ENCODE data around the gene USP34. TPM values are rescaled to one million over a fixed set of nuclear protein-coding genes. Genes with fewer than 3 reads are reported as not detected.

USP34 gene
- total and polyA plus RNA-seq, 5 donors from 2014 or later, result 16.6 to 197 (median 17.7) TPM

- Mint-ChIP-seq H3K36me3 (peaks cover 69% of the 10 kb centered on the region), H3K4me1 (peaks cover 14 to 27% (median 17%) of the 10 kb centered on the region in 4 donors), H3K27me3 (no peaks in the 10 kb centered on the region), H3K9me3 (peaks cover 0 to 4% (median 0%) of the 10 kb centered on the region in 7 donors), H3K27ac (peak overlapping the region in 1 of 3 donors; percentile 41), H3K4me3 (no peak overlapping the region)
- Histone ChIP-seq H3K4me3 (ENCODE audit: low read depth, low read length) (no peak overlapping the region), H3K36me3 (ENCODE audit: control insufficient read depth, insufficient read depth, low read length) (peaks cover 67% of the 10 kb centered on the region), H3K9me3 (ENCODE audit: control insufficient read depth in 2 of 2, low read length in 2 of 2) (no peaks in the 10 kb centered on the region), H3K27me3 (ENCODE audit: control insufficient read depth, insufficient read depth, low read length) (no peaks in the 10 kb centered on the region), H3K4me1 (ENCODE audit: control insufficient read depth, insufficient read depth, low read length, poor library complexity, severe bottlenecking) (no peaks in the 10 kb centered on the region), H3K27ac (ENCODE audit: insufficient read depth, low read length, poor library complexity, severe bottlenecking) (no peak overlapping the region)
- no peak for DNase-seq
- ATAC-seq (ENCODE audit: low read depth in 2 of 2), result no peak
These were observed 91.4 kb downstream of the USP34 start for GRCh38 chr2:61379521-61379920.

- no peak for DNase-seq
- H3K36me3 Mint-ChIP-seq, result peaks cover 78% of the 10 kb centered on the region
- H3K9me3 ChIP-seq (ENCODE audit: control insufficient read depth in 2 of 2, low read length in 2 of 2), result no peaks in the 10 kb centered on the region
These were observed 92.6 kb downstream of the USP34 start for GRCh38 chr2:61378281-61378680.

GRCh38 chr2:61377046-61377445 lies 93.8 kb downstream of the USP34 start:
- H3K27ac Mint-ChIP-seq, result no peak overlapping the region
- peaks cover 8 to 28% (median 23%) of the 10 kb centered on the region in 4 donors for H3K4me1 Mint-ChIP-seq
- Histone ChIP-seq H3K4me3 (ENCODE audit: low read depth, low read length) (no peak overlapping the region), H3K36me3 (ENCODE audit: control insufficient read depth, insufficient read depth, low read length) (peaks cover 79% of the 10 kb centered on the region), H3K27me3 (ENCODE audit: control insufficient read depth, insufficient read depth, low read length) (no peaks in the 10 kb centered on the region), H3K27ac (ENCODE audit: insufficient read depth, low read length, poor library complexity, severe bottlenecking) (no peak overlapping the region), H3K9me3 (ENCODE audit: control insufficient read depth in 2 of 2, low read length in 2 of 2) (no peaks in the 10 kb centered on the region), H3K4me1 (ENCODE audit: control insufficient read depth, insufficient read depth, low read length, poor library complexity, severe bottlenecking) (no peaks in the 10 kb centered on the region)
- H3K27me3 Mint-ChIP-seq, result no peaks in the 10 kb centered on the region
- ATAC-seq (ENCODE audit: low read depth in 2 of 2), result no peak
- H3K9me3 Mint-ChIP-seq, result peaks cover 0 to 4% (median 0%) of the 10 kb centered on the region in 7 donors
- DNase-seq, result no peak
- H3K4me3 Mint-ChIP-seq, result no peak overlapping the region
- peaks cover 77% of the 10 kb centered on the region for H3K36me3 Mint-ChIP-seq

More at GRCh38 chr2:61378281-61378680, 92.6 kb downstream of the USP34 start:
- H3K4me1 ChIP-seq (ENCODE audit: control insufficient read depth, insufficient read depth, low read length, poor library complexity, severe bottlenecking), result no peaks in the 10 kb centered on the region
- no peak overlapping the region for H3K4me3 ChIP-seq (ENCODE audit: low read depth, low read length)
- no peak for ATAC-seq (ENCODE audit: low read depth in 2 of 2)
- no peaks in the 10 kb centered on the region for H3K27me3 ChIP-seq (ENCODE audit: control insufficient read depth, insufficient read depth, low read length)
- no peaks in the 10 kb centered on the region for H3K27me3 Mint-ChIP-seq
- H3K9me3 Mint-ChIP-seq, result peaks cover 0 to 4% (median 0%) of the 10 kb centered on the region in 7 donors
- H3K36me3 ChIP-seq (ENCODE audit: control insufficient read depth, insufficient read depth, low read length), result peaks cover 78% of the 10 kb centered on the region
- no peak overlapping the region for H3K27ac Mint-ChIP-seq
- H3K4me3 Mint-ChIP-seq, result no peak overlapping the region
- H3K27ac ChIP-seq (ENCODE audit: insufficient read depth, low read length, poor library complexity, severe bottlenecking), result no peak overlapping the region
- peaks cover 14 to 32% (median 23%) of the 10 kb centered on the region in 4 donors for H3K4me1 Mint-ChIP-seq

- H3K27ac ChIP-seq (ENCODE audit: insufficient read depth, low read length, poor library complexity, severe bottlenecking), result no peak overlapping the region
- Mint-ChIP-seq H3K4me1 (peaks cover under 1 to 23% (median 22%) of the 10 kb centered on the region in 4 donors), H3K36me3 (peaks cover 70% of the 10 kb centered on the region), H3K4me3 (no peak overlapping the region), H3K27ac (no peak overlapping the region), H3K9me3 (peaks cover 0 to 4% (median 0%) of the 10 kb centered on the region in 7 donors), H3K27me3 (no peaks in the 10 kb centered on the region)
- H3K27me3 ChIP-seq (ENCODE audit: control insufficient read depth, insufficient read depth, low read length), result no peaks in the 10 kb centered on the region
- no peak for ATAC-seq (ENCODE audit: low read depth in 2 of 2)
- H3K36me3 ChIP-seq (ENCODE audit: control insufficient read depth, insufficient read depth, low read length), result peaks cover 79% of the 10 kb centered on the region
- DNase-seq, result no peak
- no peak overlapping the region for H3K4me3 ChIP-seq (ENCODE audit: low read depth, low read length)
- no peaks in the 10 kb centered on the region for H3K9me3 ChIP-seq (ENCODE audit: control insufficient read depth in 2 of 2, low read length in 2 of 2)
- no peaks in the 10 kb centered on the region for H3K4me1 ChIP-seq (ENCODE audit: control insufficient read depth, insufficient read depth, low read length, poor library complexity, severe bottlenecking)
These were observed 94.7 kb downstream of the USP34 start for GRCh38 chr2:61376211-61376610.

- Histone ChIP-seq H3K4me1 (ENCODE audit: control insufficient read depth, insufficient read depth, low read length, poor library complexity, severe bottlenecking) (peaks cover 7% of the 10 kb centered on the region), H3K27me3 (ENCODE audit: control insufficient read depth, insufficient read depth, low read length) (no peaks in the 10 kb centered on the region), H3K27ac (ENCODE audit: insufficient read depth, low read length, poor library complexity, severe bottlenecking) (no peak overlapping the region), H3K9me3 (ENCODE audit: control insufficient read depth in 2 of 2, low read length in 2 of 2) (no peaks in the 10 kb centered on the region), H3K36me3 (ENCODE audit: control insufficient read depth, insufficient read depth, low read length) (peaks cover 49% of the 10 kb centered on the region), H3K4me3 (ENCODE audit: low read depth, low read length) (no peak overlapping the region)
- no peak for DNase-seq
- peak overlapping the region in 2 of 3 donors; percentile 27 to 74 for H3K27ac Mint-ChIP-seq
- no peak for ATAC-seq (ENCODE audit: low read depth in 2 of 2)
- peaks cover 61% of the 10 kb centered on the region for H3K36me3 Mint-ChIP-seq
- H3K27me3 Mint-ChIP-seq, result no peaks in the 10 kb centered on the region
- peaks cover 0 to under 1% (median 0%) of the 10 kb centered on the region in 7 donors for H3K9me3 Mint-ChIP-seq
- H3K4me3 Mint-ChIP-seq, result no peak overlapping the region
- peaks cover 24 to 47% (median 34%) of the 10 kb centered on the region in 4 donors for H3K4me1 Mint-ChIP-seq
These were observed 99.9 kb downstream of the USP34 start for GRCh38 chr2:61371027-61371426.

- H3K27me3 Mint-ChIP-seq, result no peaks in the 10 kb centered on the region
- no peaks in the 10 kb centered on the region for H3K9me3 Mint-ChIP-seq
- H3K27ac Mint-ChIP-seq, result peak overlapping the region in 2 of 3 donors; percentile 17 to 70
- Histone ChIP-seq H3K27ac (ENCODE audit: insufficient read depth, low read length, poor library complexity, severe bottlenecking) (no peak overlapping the region), H3K4me1 (ENCODE audit: control insufficient read depth, insufficient read depth, low read length, poor library complexity, severe bottlenecking) (peaks cover 11% of the 10 kb centered on the region), H3K27me3 (ENCODE audit: control insufficient read depth, insufficient read depth, low read length) (no peaks in the 10 kb centered on the region), H3K9me3 (ENCODE audit: control insufficient read depth in 2 of 2, low read length in 2 of 2) (no peaks in the 10 kb centered on the region), H3K36me3 (ENCODE audit: control insufficient read depth, insufficient read depth, low read length) (peaks cover 39% of the 10 kb centered on the region), H3K4me3 (ENCODE audit: low read depth, low read length) (peak overlapping the region; percentile 9)
- peak in 2 of 3 donors; percentile 28 to 56 for DNase-seq
- peaks cover 47% of the 10 kb centered on the region for H3K36me3 Mint-ChIP-seq
- peak overlapping the region in 3 of 4 donors; percentile 19 to 49 (median 24) for H3K4me3 Mint-ChIP-seq
- H3K4me1 Mint-ChIP-seq, result peaks cover 26 to 58% (median 34%) of the 10 kb centered on the region in 4 donors
- ATAC-seq (ENCODE audit: low read depth in 2 of 2), result peak; percentile 47 to 67
These were observed 101.9 kb downstream of the USP34 start for GRCh38 chr2:61368687-61369665.

- Mint-ChIP-seq H3K36me3 (peaks cover 51% of the 10 kb centered on the region), H3K27me3 (no peaks in the 10 kb centered on the region), H3K4me1 (peaks cover 26 to 57% (median 38%) of the 10 kb centered on the region in 4 donors), H3K9me3 (no peaks in the 10 kb centered on the region), H3K27ac (no peak overlapping the region), H3K4me3 (no peak overlapping the region)
- no peaks in the 10 kb centered on the region for H3K27me3 ChIP-seq (ENCODE audit: control insufficient read depth, insufficient read depth, low read length)
- H3K4me1 ChIP-seq (ENCODE audit: control insufficient read depth, insufficient read depth, low read length, poor library complexity, severe bottlenecking), result peaks cover 11% of the 10 kb centered on the region
- peaks cover 39% of the 10 kb centered on the region for H3K36me3 ChIP-seq (ENCODE audit: control insufficient read depth, insufficient read depth, low read length)
- H3K27ac ChIP-seq (ENCODE audit: insufficient read depth, low read length, poor library complexity, severe bottlenecking), result no peak overlapping the region
- DNase-seq, result no peak
- no peaks in the 10 kb centered on the region for H3K9me3 ChIP-seq (ENCODE audit: control insufficient read depth in 2 of 2, low read length in 2 of 2)
- no peak overlapping the region for H3K4me3 ChIP-seq (ENCODE audit: low read depth, low read length)
- no peak for ATAC-seq (ENCODE audit: low read depth in 2 of 2)
These were observed 103.7 kb downstream of the USP34 start for GRCh38 chr2:61367177-61367576.
